ENCODE results near the gene TSPEAR.

TSPEAR gene

DNA sequence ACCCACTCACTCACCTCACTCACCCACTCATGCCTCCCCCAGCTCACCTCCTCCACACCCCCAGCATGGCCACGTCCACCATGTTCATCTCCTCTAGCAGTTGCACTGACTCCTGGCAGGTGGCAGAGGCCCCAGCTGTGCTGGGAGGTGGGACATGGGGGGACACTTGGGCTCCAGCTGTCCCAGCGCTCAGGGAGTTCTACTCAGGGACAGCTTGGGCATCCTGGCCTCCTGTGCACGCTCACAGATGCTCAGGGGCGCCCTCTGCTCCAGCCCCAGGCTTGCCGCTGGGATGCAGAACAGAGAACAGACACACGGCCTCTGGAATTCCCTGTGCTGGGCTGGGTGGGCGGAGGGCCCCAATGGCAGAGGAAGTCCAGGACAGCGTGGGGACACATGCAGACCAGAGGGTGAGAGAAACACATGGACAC lies 94.3 kb downstream of the TSPEAR start:
- peaks cover 0 to 11% of the 10 kb centered on the region in 2 donors for H3K4me1 ChIP-seq (ENCODE audit: control insufficient read depth in 1 of 2, insufficient read depth in 2 of 2, low read length in 2 of 2)
- no peaks in the 10 kb centered on the region for H3K36me3 ChIP-seq (ENCODE audit: control insufficient read depth in 1 of 2, insufficient read depth in 2 of 2, low read length in 2 of 2)
- no peaks in the 10 kb centered on the region for H3K27me3 ChIP-seq (ENCODE audit: control insufficient read depth in 1 of 2, insufficient read depth in 2 of 2, low read length in 2 of 2)

GRCh38 chr21:44616591-44616926 lies 94.8 kb downstream of the TSPEAR start:
- peaks cover 0 to 11% of the 10 kb centered on the region in 2 donors for H3K4me1 ChIP-seq (ENCODE audit: control insufficient read depth in 1 of 2, insufficient read depth in 2 of 2, low read length in 2 of 2)
- H3K36me3 ChIP-seq (ENCODE audit: control insufficient read depth in 1 of 2, insufficient read depth in 2 of 2, low read length in 2 of 2) = no peaks in the 10 kb centered on the region
- H3K27ac ChIP-seq (ENCODE audit: low read depth, low read length) = no peak overlapping the region

More for the DNA sequence above, 94.3 kb downstream of the TSPEAR start:
- Histone ChIP-seq H3K9ac (ENCODE audit: low read depth in 1 of 2, low read length in 2 of 2) (no peak overlapping the region), H3K9me3 (ENCODE audit: control insufficient read depth in 1 of 2, low read length in 2 of 2) (no peaks in the 10 kb centered on the region), H3K4me3 (ENCODE audit: low read depth in 1 of 2, low read length in 2 of 2) (no peak overlapping the region), H3K27ac (ENCODE audit: low read depth, low read length) (no peak overlapping the region)

GRCh38 chr21:44615911-44616590 lies 95.3 kb downstream of the TSPEAR start:
- Histone ChIP-seq H3K9ac (ENCODE audit: low read depth in 1 of 2, low read length in 2 of 2) (no peak overlapping the region), H3K27ac (ENCODE audit: low read depth, low read length) (no peak overlapping the region), H3K36me3 (ENCODE audit: control insufficient read depth in 1 of 2, insufficient read depth in 2 of 2, low read length in 2 of 2) (no peaks in the 10 kb centered on the region), H3K27me3 (ENCODE audit: control insufficient read depth in 1 of 2, insufficient read depth in 2 of 2, low read length in 2 of 2) (no peaks in the 10 kb centered on the region), H3K4me3 (ENCODE audit: low read depth in 1 of 2, low read length in 2 of 2) (no peak overlapping the region), H3K4me1 (ENCODE audit: control insufficient read depth in 1 of 2, insufficient read depth in 2 of 2, low read length in 2 of 2) (peaks cover 0 to 11% of the 10 kb centered on the region in 2 donors), H3K9me3 (ENCODE audit: control insufficient read depth in 1 of 2, low read length in 2 of 2) (peaks cover 0 to 2% of the 10 kb centered on the region in 2 donors)

More at GRCh38 chr21:44616591-44616926, 94.8 kb downstream of the TSPEAR start:
- Histone ChIP-seq H3K27me3 (ENCODE audit: control insufficient read depth in 1 of 2, insufficient read depth in 2 of 2, low read length in 2 of 2) (no peaks in the 10 kb centered on the region), H3K9ac (ENCODE audit: low read depth in 1 of 2, low read length in 2 of 2) (no peak overlapping the region), H3K9me3 (ENCODE audit: control insufficient read depth in 1 of 2, low read length in 2 of 2) (no peaks in the 10 kb centered on the region), H3K4me3 (ENCODE audit: low read depth in 1 of 2, low read length in 2 of 2) (no peak overlapping the region)

- no peak overlapping the region for H3K9ac ChIP-seq (ENCODE audit: low read depth in 1 of 2, low read length in 2 of 2)
- H3K36me3 ChIP-seq (ENCODE audit: control insufficient read depth in 1 of 2, insufficient read depth in 2 of 2, low read length in 2 of 2) = no peaks in the 10 kb centered on the region
- H3K4me3 ChIP-seq (ENCODE audit: low read depth in 1 of 2, low read length in 2 of 2) = no peak overlapping the region
- H3K9me3 ChIP-seq (ENCODE audit: control insufficient read depth in 1 of 2, low read length in 2 of 2) = peaks cover 3% of the 10 kb centered on the region in 2 donors
- H3K27ac ChIP-seq (ENCODE audit: low read depth, low read length) = no peak overlapping the region
- H3K27me3 ChIP-seq (ENCODE audit: control insufficient read depth in 1 of 2, insufficient read depth in 2 of 2, low read length in 2 of 2) = no peaks in the 10 kb centered on the region
- peaks cover 0 to 11% of the 10 kb centered on the region in 2 donors for H3K4me1 ChIP-seq (ENCODE audit: control insufficient read depth in 1 of 2, insufficient read depth in 2 of 2, low read length in 2 of 2)
Observed at GRCh38 chr21:44615466-44615865, 95.9 kb downstream of the TSPEAR start.

- H3K27me3 ChIP-seq (ENCODE audit: control insufficient read depth in 1 of 2, insufficient read depth in 2 of 2, low read length in 2 of 2) = no peaks in the 10 kb centered on the region
- H3K9me3 ChIP-seq (ENCODE audit: control insufficient read depth in 1 of 2, low read length in 2 of 2) = peaks cover 3 to 7% of the 10 kb centered on the region in 2 donors
- H3K4me1 ChIP-seq (ENCODE audit: control insufficient read depth in 1 of 2, insufficient read depth in 2 of 2, low read length in 2 of 2) = peaks cover 0 to 11% of the 10 kb centered on the region in 2 donors
- H3K36me3 ChIP-seq (ENCODE audit: control insufficient read depth in 1 of 2, insufficient read depth in 2 of 2, low read length in 2 of 2) = no peaks in the 10 kb centered on the region
- no peak overlapping the region for H3K4me3 ChIP-seq (ENCODE audit: low read depth in 1 of 2, low read length in 2 of 2)
- H3K27ac ChIP-seq (ENCODE audit: low read depth, low read length) = no peak overlapping the region
- H3K9ac ChIP-seq (ENCODE audit: low read depth in 1 of 2, low read length in 2 of 2) = no peak overlapping the region
Observed at GRCh38 chr21:44614961-44615391, 96.4 kb downstream of the TSPEAR start.

GRCh38 chr21:44614161-44614631 lies 97.2 kb downstream of the TSPEAR start:
- H3K9me3 ChIP-seq (ENCODE audit: control insufficient read depth in 1 of 2, low read length in 2 of 2) = peaks cover 5 to 7% of the 10 kb centered on the region in 2 donors
- no peaks in the 10 kb centered on the region for H3K27me3 ChIP-seq (ENCODE audit: control insufficient read depth in 1 of 2, insufficient read depth in 2 of 2, low read length in 2 of 2)
- H3K9ac ChIP-seq (ENCODE audit: low read depth in 1 of 2, low read length in 2 of 2) = no peak overlapping the region
- no peak overlapping the region for H3K27ac ChIP-seq (ENCODE audit: low read depth, low read length)
- no peak overlapping the region for H3K4me3 ChIP-seq (ENCODE audit: low read depth in 1 of 2, low read length in 2 of 2)
- H3K4me1 ChIP-seq (ENCODE audit: control insufficient read depth in 1 of 2, insufficient read depth in 2 of 2, low read length in 2 of 2) = peaks cover 0 to 9% of the 10 kb centered on the region in 2 donors
- H3K36me3 ChIP-seq (ENCODE audit: control insufficient read depth in 1 of 2, insufficient read depth in 2 of 2, low read length in 2 of 2) = no peaks in the 10 kb centered on the region

- H3K4me3 ChIP-seq (ENCODE audit: low read depth in 1 of 2, low read length in 2 of 2) = no peak overlapping the region
- no peaks in the 10 kb centered on the region for H3K36me3 ChIP-seq (ENCODE audit: control insufficient read depth in 1 of 2, insufficient read depth in 2 of 2, low read length in 2 of 2)
- H3K27me3 ChIP-seq (ENCODE audit: control insufficient read depth in 1 of 2, insufficient read depth in 2 of 2, low read length in 2 of 2) = no peaks in the 10 kb centered on the region
- peaks cover 5 to 7% of the 10 kb centered on the region in 2 donors for H3K9me3 ChIP-seq (ENCODE audit: control insufficient read depth in 1 of 2, low read length in 2 of 2)
- H3K27ac ChIP-seq (ENCODE audit: low read depth, low read length) = no peak overlapping the region
- H3K4me1 ChIP-seq (ENCODE audit: control insufficient read depth in 1 of 2, insufficient read depth in 2 of 2, low read length in 2 of 2) = peaks cover 0 to 3% of the 10 kb centered on the region in 2 donors
- H3K9ac ChIP-seq (ENCODE audit: low read depth in 1 of 2, low read length in 2 of 2) = no peak overlapping the region
Observed at GRCh38 chr21:44613386-44614155, 97.8 kb downstream of the TSPEAR start.

DNA sequence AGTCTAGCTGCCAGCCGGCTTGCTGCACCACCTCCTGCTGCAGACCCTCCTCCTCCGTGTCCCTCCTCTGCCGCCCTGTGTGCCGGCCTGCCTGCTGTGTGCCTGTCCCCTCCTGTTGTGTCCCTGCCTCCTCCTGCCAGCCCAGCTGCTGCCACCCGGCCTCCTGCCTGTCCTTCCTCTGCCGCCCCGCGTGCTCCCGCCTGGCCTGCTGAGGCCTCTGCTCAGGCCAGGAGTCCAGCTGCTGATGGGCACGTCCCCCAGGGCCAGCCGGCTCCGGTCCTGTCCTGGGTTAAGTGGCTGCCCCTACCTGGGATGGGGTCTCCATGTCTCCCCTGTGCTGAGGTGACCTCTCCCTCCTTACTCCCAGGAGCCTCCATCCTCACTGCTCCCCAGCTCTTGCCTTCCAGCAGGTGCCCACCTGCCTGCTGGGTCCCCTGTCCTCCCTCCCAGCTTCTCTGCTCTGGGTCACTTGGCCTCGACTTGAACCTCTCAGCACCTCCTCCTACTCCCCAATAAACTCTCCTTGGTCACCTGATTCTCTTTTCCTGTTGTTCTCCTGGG lies 98.6 kb downstream of the TSPEAR start:
- Histone ChIP-seq H3K27ac (ENCODE audit: low read depth, low read length) (no peak overlapping the region), H3K36me3 (ENCODE audit: control insufficient read depth in 1 of 2, insufficient read depth in 2 of 2, low read length in 2 of 2) (no peaks in the 10 kb centered on the region), H3K9ac (ENCODE audit: low read depth in 1 of 2, low read length in 2 of 2) (no peak overlapping the region), H3K9me3 (ENCODE audit: control insufficient read depth in 1 of 2, low read length in 2 of 2) (peaks cover 5 to 7% of the 10 kb centered on the region in 2 donors), H3K4me3 (ENCODE audit: low read depth in 1 of 2, low read length in 2 of 2) (no peak overlapping the region), H3K27me3 (ENCODE audit: control insufficient read depth in 1 of 2, insufficient read depth in 2 of 2, low read length in 2 of 2) (no peaks in the 10 kb centered on the region), H3K4me1 (ENCODE audit: control insufficient read depth in 1 of 2, insufficient read depth in 2 of 2, low read length in 2 of 2) (no peaks in the 10 kb centered on the region)

GRCh38 chr21:44612029-44612486 lies 99.3 kb downstream of the TSPEAR start, which contains the start of gene KRTAP10-8:
Gene KRTAP10-8, plus strand, starts transcription at chr21:44612079. Its CDS starts 22 bp downstream, at chr21:44612101.
- no peak within 1 kb of the TSS for H3K4me3 ChIP-seq (ENCODE audit: low read depth in 1 of 2, low read length in 2 of 2)
- no peaks in the 10 kb centered on the region for H3K27me3 ChIP-seq (ENCODE audit: control insufficient read depth in 1 of 2, insufficient read depth in 2 of 2, low read length in 2 of 2)
- no peak within 1 kb of the TSS for H3K27ac ChIP-seq (ENCODE audit: low read depth, low read length)
- H3K9me3 ChIP-seq (ENCODE audit: control insufficient read depth in 1 of 2, low read length in 2 of 2) = peaks cover 5 to 7% of the 10 kb centered on the region in 2 donors
- H3K36me3 ChIP-seq (ENCODE audit: control insufficient read depth in 1 of 2, insufficient read depth in 2 of 2, low read length in 2 of 2) = no peaks in the 10 kb centered on the region
- H3K9ac ChIP-seq (ENCODE audit: low read depth in 1 of 2, low read length in 2 of 2) = no peak within 1 kb of the TSS
- H3K4me1 ChIP-seq (ENCODE audit: control insufficient read depth in 1 of 2, insufficient read depth in 2 of 2, low read length in 2 of 2) = no peaks in the 10 kb centered on the region

DNA sequence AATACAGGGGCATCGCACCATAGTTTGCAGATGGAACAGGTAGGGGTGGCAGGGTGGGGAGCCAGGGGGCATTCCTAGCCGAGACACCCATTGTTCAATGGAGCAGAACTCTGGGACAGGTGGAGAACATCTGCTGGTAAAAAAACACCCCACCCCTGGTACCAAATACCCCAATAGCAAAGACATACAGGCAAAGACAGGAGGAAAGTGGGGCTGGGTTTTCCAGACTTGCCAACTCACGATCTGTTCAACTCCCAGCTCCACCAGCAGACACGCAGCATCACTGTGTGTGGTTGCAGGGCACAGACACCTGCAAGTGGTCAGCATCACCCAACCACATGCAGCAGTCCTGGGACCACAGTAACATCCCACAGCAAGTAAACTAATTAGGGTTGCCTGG lies 99.8 kb downstream of the TSPEAR start:
- Histone ChIP-seq H3K9me3 (ENCODE audit: control insufficient read depth in 1 of 2, low read length in 2 of 2) (peaks cover 5 to 7% of the 10 kb centered on the region in 2 donors), H3K4me1 (ENCODE audit: control insufficient read depth in 1 of 2, insufficient read depth in 2 of 2, low read length in 2 of 2) (no peaks in the 10 kb centered on the region), H3K9ac (ENCODE audit: low read depth in 1 of 2, low read length in 2 of 2) (no peak overlapping the region), H3K27ac (ENCODE audit: low read depth, low read length) (no peak overlapping the region), H3K4me3 (ENCODE audit: low read depth in 1 of 2, low read length in 2 of 2) (no peak overlapping the region), H3K36me3 (ENCODE audit: control insufficient read depth in 1 of 2, insufficient read depth in 2 of 2, low read length in 2 of 2) (no peaks in the 10 kb centered on the region), H3K27me3 (ENCODE audit: control insufficient read depth in 1 of 2, insufficient read depth in 2 of 2, low read length in 2 of 2) (no peaks in the 10 kb centered on the region)
